ENCODE results near the gene SOSTDC1.
A peak's percentile ranks its signal among the peaks of the same experiment; 100 is the strongest.

SOSTDC1 gene

GRCh38 chr7:16431646-16432424, 33.7 kb downstream of the SOSTDC1 start:
- Histone ChIP-seq H3K27me3 (ENCODE audit: low read depth, low read length) (no peaks in the 10 kb centered on the region), H3K36me3 (ENCODE audit: control insufficient read depth in 1 of 2, insufficient read depth in 2 of 2, low read length in 2 of 2) (no peaks in the 10 kb centered on the region), H3K4me3 (ENCODE audit: low read depth in 1 of 2, low read length in 2 of 2) (no peak overlapping the region), H3K27ac (ENCODE audit: low read length) (no peak overlapping the region), H3K4me1 (ENCODE audit: control insufficient read depth in 1 of 2, insufficient read depth in 2 of 2, low read length in 2 of 2) (no peaks in the 10 kb centered on the region), H3K9me3 (ENCODE audit: control insufficient read depth in 1 of 2, low read length in 2 of 2) (no peaks in the 10 kb centered on the region)

GRCh38 chr7:16430133-16430532, 35.4 kb downstream of the SOSTDC1 start:
- no peak overlapping the region for H3K27ac ChIP-seq (ENCODE audit: low read length)
- H3K4me1 ChIP-seq (ENCODE audit: control insufficient read depth in 1 of 2, insufficient read depth in 2 of 2, low read length in 2 of 2) = no peaks in the 10 kb centered on the region
- no peaks in the 10 kb centered on the region for H3K36me3 ChIP-seq (ENCODE audit: control insufficient read depth in 1 of 2, insufficient read depth in 2 of 2, low read length in 2 of 2)
- no peaks in the 10 kb centered on the region for H3K9me3 ChIP-seq (ENCODE audit: control insufficient read depth in 1 of 2, low read length in 2 of 2)
- H3K27me3 ChIP-seq (ENCODE audit: low read depth, low read length) = no peaks in the 10 kb centered on the region
- H3K4me3 ChIP-seq (ENCODE audit: low read depth in 1 of 2, low read length in 2 of 2) = no peak overlapping the region

DNA sequence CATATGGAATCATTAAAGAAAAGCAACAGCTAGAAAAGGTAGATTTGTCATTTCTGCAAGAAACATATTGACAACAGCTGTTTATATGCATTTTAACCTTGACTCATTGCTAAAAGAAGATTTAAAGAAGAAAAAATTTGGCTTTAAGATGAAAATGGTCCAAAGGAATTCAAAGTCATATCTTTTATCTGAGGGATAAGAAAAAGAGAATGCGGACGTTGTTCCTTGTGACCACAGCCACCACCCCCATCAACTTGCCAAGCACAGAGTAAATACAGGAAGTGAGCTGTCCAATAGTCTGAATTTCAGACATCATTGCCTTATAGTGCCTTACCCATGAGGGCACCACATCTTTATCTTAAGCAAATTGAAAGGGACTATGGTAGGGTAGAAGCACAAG, 36.9 kb downstream of the SOSTDC1 start:
- no peak overlapping the region for H3K4me3 ChIP-seq (ENCODE audit: low read depth in 1 of 2, low read length in 2 of 2)
- H3K27ac ChIP-seq (ENCODE audit: low read length) = no peak overlapping the region
- H3K27me3 ChIP-seq (ENCODE audit: low read depth, low read length) = no peaks in the 10 kb centered on the region
- no peaks in the 10 kb centered on the region for H3K9me3 ChIP-seq (ENCODE audit: control insufficient read depth in 1 of 2, low read length in 2 of 2)
- H3K36me3 ChIP-seq (ENCODE audit: control insufficient read depth in 1 of 2, insufficient read depth in 2 of 2, low read length in 2 of 2) = no peaks in the 10 kb centered on the region
- H3K4me1 ChIP-seq (ENCODE audit: control insufficient read depth in 1 of 2, insufficient read depth in 2 of 2, low read length in 2 of 2) = no peaks in the 10 kb centered on the region

DNA sequence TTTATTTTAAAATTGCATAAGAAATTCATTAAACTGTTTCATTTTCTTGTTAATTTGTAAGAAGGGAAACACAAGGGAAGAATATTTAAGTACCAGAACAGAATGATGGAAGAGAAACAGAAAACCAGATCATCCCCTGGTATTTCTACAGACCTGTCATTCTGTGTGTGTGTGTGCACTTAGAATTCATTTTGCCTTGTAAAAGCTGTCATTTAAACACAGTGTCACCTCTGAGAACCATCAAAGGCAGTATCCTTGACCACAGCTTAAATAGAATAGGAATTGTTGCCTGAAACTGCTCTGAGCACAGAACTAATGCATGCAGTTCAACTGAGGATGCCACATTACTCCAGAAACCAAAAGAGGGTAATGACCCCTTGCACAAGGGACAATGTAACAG, 37.4 kb downstream of the SOSTDC1 start:
- Histone ChIP-seq H3K27ac (ENCODE audit: low read length) (no peak overlapping the region), H3K36me3 (ENCODE audit: control insufficient read depth in 1 of 2, insufficient read depth in 2 of 2, low read length in 2 of 2) (no peaks in the 10 kb centered on the region), H3K27me3 (ENCODE audit: low read depth, low read length) (no peaks in the 10 kb centered on the region), H3K4me1 (ENCODE audit: control insufficient read depth in 1 of 2, insufficient read depth in 2 of 2, low read length in 2 of 2) (no peaks in the 10 kb centered on the region), H3K9me3 (ENCODE audit: control insufficient read depth in 1 of 2, low read length in 2 of 2) (no peaks in the 10 kb centered on the region), H3K4me3 (ENCODE audit: low read depth in 1 of 2, low read length in 2 of 2) (no peak overlapping the region)

- H3K9me3 ChIP-seq (ENCODE audit: control insufficient read depth in 1 of 2, low read length in 2 of 2) = no peaks in the 10 kb centered on the region
- H3K27ac ChIP-seq (ENCODE audit: low read length) = no peak overlapping the region
- no peak overlapping the region for H3K4me3 ChIP-seq (ENCODE audit: low read depth in 1 of 2, low read length in 2 of 2)
- H3K36me3 ChIP-seq (ENCODE audit: control insufficient read depth in 1 of 2, insufficient read depth in 2 of 2, low read length in 2 of 2) = peaks cover 0 to 9% of the 10 kb centered on the region in 2 donors
- no peaks in the 10 kb centered on the region for H3K27me3 ChIP-seq (ENCODE audit: low read depth, low read length)
- peaks cover 0 to 17% of the 10 kb centered on the region in 2 donors for H3K4me1 ChIP-seq (ENCODE audit: control insufficient read depth in 1 of 2, insufficient read depth in 2 of 2, low read length in 2 of 2)
These were observed 41.8 kb downstream of the SOSTDC1 start for GRCh38 chr7:16423761-16424160.

- peaks cover 0 to 17% of the 10 kb centered on the region in 2 donors for H3K4me1 ChIP-seq (ENCODE audit: control insufficient read depth in 1 of 2, insufficient read depth in 2 of 2, low read length in 2 of 2)
- H3K27me3 ChIP-seq (ENCODE audit: low read depth, low read length) = no peaks in the 10 kb centered on the region
- no peak overlapping the region for H3K4me3 ChIP-seq (ENCODE audit: low read depth in 1 of 2, low read length in 2 of 2)
- no peaks in the 10 kb centered on the region for H3K9me3 ChIP-seq (ENCODE audit: control insufficient read depth in 1 of 2, low read length in 2 of 2)
- H3K27ac ChIP-seq (ENCODE audit: low read length) = peak overlapping the region; percentile 93
- H3K36me3 ChIP-seq (ENCODE audit: control insufficient read depth in 1 of 2, insufficient read depth in 2 of 2, low read length in 2 of 2) = peaks cover 0 to 9% of the 10 kb centered on the region in 2 donors
These were observed 42.6 kb downstream of the SOSTDC1 start for GRCh38 chr7:16422917-16423316.

GRCh38 chr7:16422103-16422435, 43.5 kb downstream of the SOSTDC1 start:
- H3K4me3 ChIP-seq (ENCODE audit: low read depth in 1 of 2, low read length in 2 of 2) = peak overlapping the region; percentile 75 to 85
- H3K36me3 ChIP-seq (ENCODE audit: control insufficient read depth in 1 of 2, insufficient read depth in 2 of 2, low read length in 2 of 2) = peaks cover 0 to 9% of the 10 kb centered on the region in 2 donors
- peak overlapping the region; percentile 93 for H3K27ac ChIP-seq (ENCODE audit: low read length)
- H3K27me3 ChIP-seq (ENCODE audit: low read depth, low read length) = no peaks in the 10 kb centered on the region
- H3K9me3 ChIP-seq (ENCODE audit: control insufficient read depth in 1 of 2, low read length in 2 of 2) = no peaks in the 10 kb centered on the region
- H3K4me1 ChIP-seq (ENCODE audit: control insufficient read depth in 1 of 2, insufficient read depth in 2 of 2, low read length in 2 of 2) = peaks cover 0 to 17% of the 10 kb centered on the region in 2 donors

DNA sequence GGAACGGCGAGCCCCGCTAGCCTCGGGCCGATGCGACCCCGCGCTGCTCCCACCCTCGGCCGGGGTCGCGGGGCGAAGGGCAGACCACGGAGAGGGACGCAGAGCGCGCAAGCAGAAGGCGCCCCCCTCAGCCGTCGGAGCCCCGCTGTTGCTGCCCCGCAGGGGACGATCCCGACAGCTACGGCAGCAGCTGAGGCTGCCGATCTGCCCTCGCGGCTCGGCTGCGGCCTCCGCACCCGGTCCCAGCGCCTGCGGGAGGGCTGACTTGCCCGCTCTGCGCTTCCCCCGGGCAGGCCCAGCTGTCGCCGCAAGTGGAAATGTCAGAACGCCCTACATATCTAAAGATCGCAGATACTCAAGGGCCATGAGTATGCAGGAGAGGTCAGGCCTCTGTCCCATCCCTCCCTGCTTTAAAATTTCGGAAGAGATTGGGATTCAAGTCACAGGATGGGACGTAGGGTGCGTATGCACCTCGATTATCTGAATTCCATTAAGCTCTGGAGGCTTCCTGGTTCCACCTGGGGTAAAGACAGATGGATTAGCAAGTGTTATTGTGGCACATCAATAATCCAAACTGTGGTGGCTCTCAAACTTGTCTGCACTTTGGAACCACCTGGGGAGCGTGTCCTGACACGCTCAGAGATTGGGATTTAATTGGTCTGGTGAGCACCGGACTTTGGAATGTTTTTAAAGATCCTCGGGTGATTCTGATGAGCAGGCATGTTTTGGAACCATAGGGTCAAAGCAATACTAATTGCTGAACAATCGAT, 44.0 kb downstream of the SOSTDC1 start, which contains the start of gene CRPPA:
Gene CRPPA (minus strand): TSS at position 206 of the 770 bp plus-strand sequence. CDS start 216 bp downstream, outside the sequence.
- peak within 1 kb of the TSS; percentile 75 to 85 for H3K4me3 ChIP-seq (ENCODE audit: low read depth in 1 of 2, low read length in 2 of 2)
- H3K4me1 ChIP-seq (ENCODE audit: control insufficient read depth in 1 of 2, insufficient read depth in 2 of 2, low read length in 2 of 2) = peaks cover 0 to 17% of the 10 kb centered on the region in 2 donors
- H3K27me3 ChIP-seq (ENCODE audit: low read depth, low read length) = no peaks in the 10 kb centered on the region
- H3K36me3 ChIP-seq (ENCODE audit: control insufficient read depth in 1 of 2, insufficient read depth in 2 of 2, low read length in 2 of 2) = peaks cover 0 to 9% of the 10 kb centered on the region in 2 donors
- peak within 1 kb of the TSS; percentile 93 for H3K27ac ChIP-seq (ENCODE audit: low read length)
- no peaks in the 10 kb centered on the region for H3K9me3 ChIP-seq (ENCODE audit: control insufficient read depth in 1 of 2, low read length in 2 of 2)

DNA sequence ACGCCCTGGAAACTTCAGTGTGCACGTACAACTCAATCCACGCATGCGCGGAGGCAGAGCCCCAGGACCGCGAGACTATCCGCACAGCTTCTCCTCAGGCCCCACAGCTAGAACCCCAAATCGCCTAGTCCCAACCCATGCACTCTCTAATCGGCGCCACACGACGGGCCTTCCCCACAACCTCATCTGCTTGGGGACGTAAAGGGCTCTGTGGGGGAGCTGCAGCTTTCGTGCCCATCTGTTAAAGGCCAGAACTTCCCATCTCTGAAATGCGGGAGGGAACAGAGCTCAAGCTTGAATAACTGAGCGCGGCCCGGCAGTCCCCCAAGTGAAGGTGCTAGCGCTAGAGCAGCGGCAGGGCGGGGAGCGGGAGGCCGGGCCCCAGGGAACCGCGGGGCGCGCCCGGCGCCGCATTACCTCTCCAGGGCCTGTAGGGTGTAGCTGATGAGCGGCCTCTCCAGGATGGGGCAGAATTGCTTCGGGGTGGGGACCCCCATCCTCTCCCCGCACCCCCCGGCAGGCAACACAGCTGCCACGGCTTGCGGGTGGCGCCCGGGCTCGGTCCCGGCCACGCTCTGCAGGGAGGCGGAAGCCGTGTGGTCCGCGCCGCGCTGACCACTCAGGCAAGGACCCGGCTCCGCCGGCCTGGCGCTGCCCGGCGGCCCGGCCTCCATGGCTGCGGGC, 44.7 kb downstream of the SOSTDC1 start:
- Histone ChIP-seq H3K27ac (ENCODE audit: low read length) (peak overlapping the region; percentile 93), H3K9me3 (ENCODE audit: control insufficient read depth in 1 of 2, low read length in 2 of 2) (no peaks in the 10 kb centered on the region), H3K36me3 (ENCODE audit: control insufficient read depth in 1 of 2, insufficient read depth in 2 of 2, low read length in 2 of 2) (peaks cover 0 to 9% of the 10 kb centered on the region in 2 donors), H3K27me3 (ENCODE audit: low read depth, low read length) (no peaks in the 10 kb centered on the region), H3K4me1 (ENCODE audit: control insufficient read depth in 1 of 2, insufficient read depth in 2 of 2, low read length in 2 of 2) (peaks cover 0 to 17% of the 10 kb centered on the region in 2 donors), H3K4me3 (ENCODE audit: low read depth in 1 of 2, low read length in 2 of 2) (peak overlapping the region; percentile 75 to 85)

DNA sequence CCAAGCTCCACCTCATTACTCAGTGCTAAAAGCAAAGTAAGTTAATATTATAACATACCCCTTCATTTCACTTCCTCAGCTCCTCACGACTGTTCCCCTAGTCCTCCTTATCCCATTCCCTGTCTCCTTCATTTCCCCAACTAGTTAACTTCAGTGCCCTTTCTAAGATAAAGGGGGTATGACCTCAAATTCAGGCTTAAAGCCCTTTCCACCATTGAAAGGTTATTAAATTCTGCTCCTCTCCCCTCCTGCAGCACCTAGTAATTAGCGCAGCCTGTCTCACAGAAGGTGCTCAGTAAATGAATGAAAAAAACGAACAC, 45.2 kb downstream of the SOSTDC1 start:
- peak overlapping the region; percentile 75 to 85 for H3K4me3 ChIP-seq (ENCODE audit: low read depth in 1 of 2, low read length in 2 of 2)
- peaks cover 0 to 17% of the 10 kb centered on the region in 2 donors for H3K4me1 ChIP-seq (ENCODE audit: control insufficient read depth in 1 of 2, insufficient read depth in 2 of 2, low read length in 2 of 2)
- no peaks in the 10 kb centered on the region for H3K27me3 ChIP-seq (ENCODE audit: low read depth, low read length)
- H3K36me3 ChIP-seq (ENCODE audit: control insufficient read depth in 1 of 2, insufficient read depth in 2 of 2, low read length in 2 of 2) = peaks cover 0 to 9% of the 10 kb centered on the region in 2 donors
- peak overlapping the region; percentile 93 for H3K27ac ChIP-seq (ENCODE audit: low read length)
- H3K9me3 ChIP-seq (ENCODE audit: control insufficient read depth in 1 of 2, low read length in 2 of 2) = no peaks in the 10 kb centered on the region

DNA sequence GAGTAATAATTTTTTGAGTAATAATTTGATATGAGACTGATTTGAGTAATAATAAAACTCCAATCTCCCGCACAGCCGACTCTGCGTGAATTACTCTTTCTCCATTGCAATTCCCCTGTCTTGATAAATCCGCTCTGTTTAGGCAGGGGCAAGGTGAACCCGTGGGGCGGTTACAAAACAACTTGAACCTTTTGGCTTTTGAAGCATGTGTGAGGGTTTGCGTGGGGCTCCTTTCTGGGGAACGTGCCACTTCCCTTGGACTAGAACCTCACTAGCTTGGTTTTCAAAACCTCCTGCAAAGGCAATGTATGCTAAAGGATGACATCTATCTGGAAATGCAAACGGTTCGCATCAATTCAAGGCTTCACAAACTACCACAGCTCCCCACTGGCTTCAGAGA, 45.7 kb downstream of the SOSTDC1 start:
- H3K4me3 ChIP-seq (ENCODE audit: low read depth in 1 of 2, low read length in 2 of 2) = peak overlapping the region; percentile 75 to 85
- peak overlapping the region; percentile 93 for H3K27ac ChIP-seq (ENCODE audit: low read length)
- H3K4me1 ChIP-seq (ENCODE audit: control insufficient read depth in 1 of 2, insufficient read depth in 2 of 2, low read length in 2 of 2) = peaks cover 0 to 17% of the 10 kb centered on the region in 2 donors
- peaks cover 0 to 9% of the 10 kb centered on the region in 2 donors for H3K36me3 ChIP-seq (ENCODE audit: control insufficient read depth in 1 of 2, insufficient read depth in 2 of 2, low read length in 2 of 2)
- no peaks in the 10 kb centered on the region for H3K9me3 ChIP-seq (ENCODE audit: control insufficient read depth in 1 of 2, low read length in 2 of 2)
- no peaks in the 10 kb centered on the region for H3K27me3 ChIP-seq (ENCODE audit: low read depth, low read length)
